Muscle of back (tissue), 11 donors: Measurements from ENCODE around the gene ARHGAP15. TPM values are rescaled to one million over a fixed set of nuclear protein-coding genes. Genes with fewer than 3 reads are reported as not detected.

Source experiments
- DNase-seq, 3 donors: peaks; one replicate each; pipeline versions ENCODE4 v3.0.0 to v3.0.0-alpha.2; 2013
- polyA plus RNA-seq, 10 donors: library from polyadenylated mRNA; unstranded; fragments of 120-200 nt; gene quantifications; one replicate each; pipeline ENCODE4 v1.2.1, GENCODE V29; 2013; ENCODE audit not compliant: insufficient read length in 10 of 10

The ARHGAP15 gene
- polyA plus RNA-seq, 10 donors, result 6.3 to 14.6 (median 10.2) TPM

DNA sequence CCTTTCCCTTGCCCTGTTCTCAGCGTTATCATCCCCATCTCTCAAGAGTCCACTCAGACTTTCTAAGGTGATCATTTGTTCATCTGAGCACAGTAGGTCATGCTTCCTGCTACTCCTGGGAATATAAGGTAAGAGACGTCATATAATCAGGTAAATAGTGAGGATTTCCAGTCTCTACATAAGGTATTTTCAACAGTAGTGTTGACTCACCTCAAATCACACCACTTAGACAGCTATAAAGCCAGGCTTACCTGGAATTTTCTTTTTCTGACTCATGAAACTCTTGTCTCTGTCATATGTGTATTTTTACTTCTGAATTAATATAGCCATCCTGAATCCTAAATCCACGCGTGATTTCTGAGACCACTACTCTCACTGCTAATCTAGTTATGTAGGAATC is 443.2 kb downstream of the ARHGAP15 start:
- no peak for DNase-seq

DNA sequence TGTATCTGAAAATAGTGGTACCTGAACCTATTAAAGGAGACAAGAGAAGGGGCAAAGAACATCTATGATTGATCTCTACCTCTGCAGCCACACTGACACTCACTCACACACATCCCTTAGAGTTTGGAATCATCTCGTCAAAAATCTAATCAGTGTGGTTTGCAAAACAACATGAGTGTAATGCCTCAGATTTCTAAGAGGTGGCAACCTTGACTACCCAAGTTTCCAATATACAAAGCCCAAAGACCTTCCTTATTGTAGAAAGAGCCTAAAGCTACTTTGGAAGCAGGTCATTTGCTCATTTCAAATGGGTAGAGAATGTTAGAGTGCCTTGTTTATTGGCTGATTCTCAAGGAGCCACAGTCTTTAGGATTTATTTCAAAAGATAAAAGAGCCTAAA is 444.9 kb downstream of the ARHGAP15 start:
- DNase-seq, result no peak

DNA sequence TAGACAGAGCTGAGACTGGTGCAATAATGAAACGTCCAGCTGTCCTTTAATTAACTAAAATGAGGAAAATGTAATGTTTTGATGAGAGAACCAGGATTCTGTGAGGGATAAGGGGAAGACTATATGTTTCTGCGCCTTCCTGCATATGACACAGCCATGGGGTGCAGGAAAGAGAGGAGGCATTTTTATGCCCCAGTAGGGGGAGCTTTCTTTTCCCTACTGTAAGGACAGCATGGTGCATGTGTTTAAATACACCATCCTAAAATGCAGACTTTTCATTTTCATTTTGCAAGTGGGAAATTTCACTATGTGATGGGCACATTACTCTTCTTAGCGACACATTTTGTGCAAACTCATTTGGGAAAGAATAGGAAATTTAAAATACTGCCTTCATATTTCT is 446.1 kb downstream of the ARHGAP15 start:
- no peak for DNase-seq

DNA sequence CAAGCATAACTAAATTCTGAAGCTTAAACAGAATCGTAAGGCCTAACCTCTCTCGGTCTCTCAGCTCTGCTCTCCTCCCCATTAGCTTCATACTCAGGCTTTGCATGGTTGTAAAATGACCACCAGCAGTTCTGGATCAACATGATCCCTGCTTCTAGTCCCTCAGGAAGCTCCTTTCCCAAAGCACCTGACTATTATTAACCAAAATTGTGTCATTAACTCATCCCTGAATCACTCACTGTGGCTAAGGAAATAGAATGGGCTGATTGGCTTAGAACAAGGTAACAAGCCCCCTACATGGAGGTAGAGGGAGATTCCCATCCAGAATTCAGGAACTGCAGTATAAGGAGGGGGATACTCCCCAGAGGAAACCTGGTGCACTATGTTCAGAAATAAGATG is 448.3 kb downstream of the ARHGAP15 start:
- no peak for DNase-seq

DNA sequence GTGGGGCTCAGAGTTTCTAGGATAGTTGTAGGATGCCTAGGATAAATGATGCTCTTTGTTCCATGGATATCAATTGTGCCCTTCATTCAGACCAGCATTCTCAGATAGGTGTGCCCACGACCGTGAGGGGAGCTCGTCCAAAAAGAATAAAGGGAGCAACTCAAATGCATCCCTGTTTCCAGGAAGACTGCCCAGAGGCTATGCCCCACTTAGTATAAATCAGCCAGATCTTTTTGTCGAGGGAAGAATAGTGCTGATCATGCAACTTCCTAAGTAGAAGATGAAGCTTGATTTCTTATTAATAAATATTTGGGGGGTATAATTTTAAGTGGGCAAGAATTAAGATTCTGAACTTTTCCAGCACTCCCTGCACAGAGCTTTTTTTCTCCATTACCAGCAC is 450.2 kb downstream of the ARHGAP15 start:
- DNase-seq, result no peak

DNA sequence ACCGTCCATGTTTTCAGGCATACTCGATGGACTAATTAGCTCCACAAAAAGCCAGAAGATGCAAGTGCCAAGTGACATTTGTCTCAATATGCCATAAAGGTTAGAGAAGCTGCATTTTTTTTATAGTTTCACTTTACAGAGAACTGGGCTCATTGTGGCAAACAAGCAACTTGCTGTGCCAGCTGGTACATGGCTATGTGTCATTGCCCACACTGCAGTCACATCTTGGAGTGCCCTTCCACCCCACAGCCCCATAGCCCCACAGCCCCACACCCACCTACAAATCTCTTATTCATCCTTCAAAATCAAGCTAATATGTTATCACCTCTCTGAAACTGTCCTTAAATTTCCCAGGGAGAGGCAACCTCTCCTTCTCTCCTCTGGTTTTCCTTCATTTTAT is 451.9 kb downstream of the ARHGAP15 start:
- no peak for DNase-seq

DNA sequence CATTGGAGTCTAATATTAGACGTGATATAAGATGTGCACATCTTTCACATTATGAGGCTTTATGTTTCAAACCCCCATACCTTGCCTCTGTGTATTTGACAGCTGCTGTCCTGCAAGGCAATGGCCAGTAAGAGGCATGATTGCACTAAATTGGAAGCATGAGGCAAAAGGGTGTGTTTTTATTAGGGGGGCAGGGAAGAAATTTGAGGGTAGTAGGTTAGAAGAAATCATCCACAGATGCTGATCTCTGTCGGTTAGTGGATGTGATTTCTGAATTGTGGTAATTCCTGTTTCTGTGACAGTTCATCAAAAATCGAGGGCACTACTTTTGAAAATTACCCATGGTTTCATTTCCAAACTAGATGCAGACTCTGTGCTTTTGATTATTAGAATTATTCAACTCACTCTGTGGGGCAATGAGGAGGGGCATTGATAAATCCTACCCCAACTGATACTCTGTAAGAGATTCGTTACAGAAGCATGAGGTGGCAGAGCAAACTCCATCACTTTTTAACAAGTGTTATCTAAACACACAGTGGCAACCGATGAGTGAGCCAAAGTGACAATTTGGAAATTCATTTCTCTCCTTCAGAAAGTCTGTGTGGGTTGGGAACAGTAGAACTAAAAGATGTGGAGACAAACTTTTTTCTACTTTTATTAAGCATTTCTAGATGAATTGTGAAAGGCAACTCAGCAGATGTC is 453.0 kb downstream of the ARHGAP15 start:
- peak in 1 of 3 donors; percentile 32 for DNase-seq

DNA sequence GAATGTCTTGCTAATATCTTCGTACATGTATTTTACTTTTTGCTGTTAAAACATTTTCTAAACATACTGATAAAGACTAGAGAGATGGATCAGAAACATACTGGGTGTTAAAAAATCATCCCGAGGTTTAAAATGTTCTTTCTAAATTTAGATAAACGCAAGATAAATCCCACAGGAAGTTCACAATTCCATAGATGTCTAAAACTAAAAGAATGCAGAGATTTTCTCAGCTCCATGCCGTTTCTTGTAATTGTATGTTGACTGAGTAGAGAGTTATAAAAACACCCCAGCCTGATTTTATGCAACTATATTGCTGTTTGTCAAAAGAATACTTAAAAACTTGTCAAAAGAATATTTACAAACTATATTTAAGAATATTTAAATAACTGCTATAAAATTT is 455.7 kb downstream of the ARHGAP15 start:
- DNase-seq, result no peak

DNA sequence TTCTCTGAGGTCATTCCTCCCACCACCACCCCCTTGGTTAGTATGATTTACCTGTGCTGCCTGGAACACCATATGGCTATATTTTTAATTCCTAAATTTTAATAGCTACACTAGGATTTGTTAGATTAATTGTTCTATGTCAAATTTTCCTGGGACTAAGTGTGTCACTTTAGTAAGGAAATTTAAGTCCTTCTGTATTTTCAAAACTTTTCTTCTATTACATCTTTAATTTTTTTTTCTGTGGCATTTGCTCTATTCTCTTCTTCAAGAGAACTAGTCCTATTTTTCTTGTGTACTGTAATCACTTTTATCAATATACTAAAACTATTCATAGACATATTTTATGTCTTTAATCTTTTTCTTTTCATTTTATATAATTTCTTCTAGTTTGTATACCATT is 456.9 kb downstream of the ARHGAP15 start:
- DNase-seq, result no peak

DNA sequence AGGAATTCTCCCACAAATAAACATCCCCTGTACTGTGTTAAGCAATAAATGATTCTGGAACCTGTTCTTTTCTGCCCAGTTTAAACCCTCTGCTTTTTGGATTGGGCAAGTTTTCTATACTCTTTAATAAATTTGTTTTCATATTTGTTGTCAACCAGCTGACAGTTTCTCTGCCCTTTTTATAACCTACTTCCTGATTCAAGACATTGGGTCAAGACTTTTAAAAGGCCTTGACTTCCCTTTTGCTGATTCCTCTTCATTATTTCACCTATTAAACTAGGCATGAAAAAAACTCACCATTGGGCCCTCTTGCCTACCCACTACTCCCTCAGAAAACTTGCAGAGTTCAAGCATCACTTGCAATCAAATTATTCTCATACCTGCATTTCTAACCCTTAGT is 459.5 kb downstream of the ARHGAP15 start:
- DNase-seq, result no peak

DNA sequence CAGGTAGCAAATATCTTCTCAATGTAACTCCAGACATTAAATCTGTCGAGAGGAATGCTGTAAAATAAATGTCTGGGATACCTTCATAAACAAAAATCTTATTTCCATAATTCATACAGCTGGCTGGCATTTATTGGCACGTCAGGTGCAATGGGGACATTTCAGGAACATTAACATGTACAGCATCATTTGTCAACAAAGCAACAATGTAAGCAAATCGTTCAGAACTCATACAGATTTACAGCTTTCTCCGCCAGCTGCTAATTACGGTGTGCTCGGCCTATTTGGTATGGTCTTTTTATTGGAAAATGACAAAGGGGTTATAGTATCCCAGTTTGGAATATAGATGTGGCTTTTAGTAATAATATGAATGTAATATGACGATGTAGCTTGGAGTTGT is 464.9 kb downstream of the ARHGAP15 start:
- DNase-seq, result no peak

DNA sequence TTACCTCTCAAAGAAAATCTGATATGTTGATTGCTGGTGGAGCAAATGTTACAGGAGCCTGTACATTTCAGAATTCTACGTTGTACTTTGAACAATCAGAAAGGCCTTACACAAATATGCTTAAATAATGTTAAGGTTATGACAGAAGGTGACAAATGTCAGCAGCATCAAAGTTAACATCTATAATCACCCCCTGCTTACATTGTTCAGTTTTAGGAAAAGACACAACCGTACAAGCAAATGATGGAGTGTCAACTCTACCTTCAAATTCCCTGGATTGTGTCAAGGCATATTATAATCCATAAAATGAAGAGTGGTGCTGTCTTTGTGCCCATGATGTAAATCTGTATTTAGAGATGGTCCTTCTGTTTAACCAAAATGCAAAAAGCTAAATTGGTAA is 465.5 kb downstream of the ARHGAP15 start:
- DNase-seq, result no peak

DNA sequence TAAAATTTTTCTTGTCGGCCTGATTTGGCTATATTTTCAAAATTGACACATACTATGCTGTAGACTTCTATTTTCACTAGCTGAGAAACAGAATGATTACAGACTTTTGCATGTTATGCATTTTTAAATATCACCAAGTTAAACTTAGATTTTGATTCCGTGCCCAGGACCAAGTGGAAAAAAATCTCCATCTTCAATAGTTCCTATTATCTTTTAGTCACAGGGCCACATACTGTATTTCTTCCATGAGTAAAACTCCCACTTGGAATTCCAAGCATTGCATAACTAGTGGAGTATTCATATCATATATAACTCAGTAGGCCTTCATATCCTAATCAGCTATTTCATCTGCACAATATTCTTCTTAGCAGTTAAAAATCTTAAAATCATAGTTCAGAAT is 470.9 kb downstream of the ARHGAP15 start:
- DNase-seq, result peak in 1 of 3 donors; percentile 12

DNA sequence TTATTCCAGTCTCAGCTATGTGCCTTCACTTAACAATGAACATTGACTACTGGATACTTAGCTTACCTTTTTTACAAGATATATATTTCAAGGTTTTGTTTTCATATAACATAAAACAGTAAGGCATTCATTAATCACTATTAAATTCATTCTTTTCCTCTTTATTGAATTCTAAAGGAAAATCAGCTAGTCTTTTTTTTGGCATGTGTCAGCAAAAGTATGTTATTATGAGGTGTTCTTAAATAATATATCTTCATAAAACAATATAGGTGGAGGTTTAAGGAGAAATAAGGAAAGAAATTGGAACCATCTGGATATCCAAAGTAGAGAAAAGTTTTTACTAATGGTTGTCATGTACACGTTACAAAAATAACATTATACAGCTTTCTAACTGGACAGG is 472.6 kb downstream of the ARHGAP15 start:
- DNase-seq, result no peak

DNA sequence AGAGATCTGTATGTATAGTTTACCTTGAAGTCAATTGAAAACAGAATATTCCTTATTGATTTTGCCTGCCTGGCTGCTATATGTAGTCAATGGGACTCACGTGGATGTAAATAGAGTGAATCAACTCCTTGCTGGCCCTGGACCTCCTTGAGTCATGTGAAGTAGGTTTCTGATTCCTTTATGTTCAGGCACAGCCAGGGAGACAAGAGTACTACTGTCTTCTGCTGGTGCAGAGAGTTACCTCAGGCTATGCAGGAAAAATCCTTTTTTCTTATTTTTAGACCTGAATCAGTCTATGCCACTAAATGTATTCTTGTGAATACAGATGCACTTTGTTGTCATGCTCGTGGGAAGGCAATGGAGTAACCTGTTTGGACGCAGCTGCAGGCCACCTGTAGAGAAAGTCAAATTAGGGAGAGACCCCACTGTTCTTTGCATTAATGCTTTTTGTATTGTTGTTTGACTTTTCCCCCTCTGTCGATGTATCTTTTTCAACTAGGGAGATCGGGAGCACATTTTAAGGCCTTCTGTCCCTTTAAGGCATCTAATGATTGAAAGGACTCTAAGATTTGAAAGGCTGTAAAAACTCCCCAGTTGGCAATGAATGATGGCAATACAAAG is 473.9 kb downstream of the ARHGAP15 start:
- DNase-seq, result no peak

DNA sequence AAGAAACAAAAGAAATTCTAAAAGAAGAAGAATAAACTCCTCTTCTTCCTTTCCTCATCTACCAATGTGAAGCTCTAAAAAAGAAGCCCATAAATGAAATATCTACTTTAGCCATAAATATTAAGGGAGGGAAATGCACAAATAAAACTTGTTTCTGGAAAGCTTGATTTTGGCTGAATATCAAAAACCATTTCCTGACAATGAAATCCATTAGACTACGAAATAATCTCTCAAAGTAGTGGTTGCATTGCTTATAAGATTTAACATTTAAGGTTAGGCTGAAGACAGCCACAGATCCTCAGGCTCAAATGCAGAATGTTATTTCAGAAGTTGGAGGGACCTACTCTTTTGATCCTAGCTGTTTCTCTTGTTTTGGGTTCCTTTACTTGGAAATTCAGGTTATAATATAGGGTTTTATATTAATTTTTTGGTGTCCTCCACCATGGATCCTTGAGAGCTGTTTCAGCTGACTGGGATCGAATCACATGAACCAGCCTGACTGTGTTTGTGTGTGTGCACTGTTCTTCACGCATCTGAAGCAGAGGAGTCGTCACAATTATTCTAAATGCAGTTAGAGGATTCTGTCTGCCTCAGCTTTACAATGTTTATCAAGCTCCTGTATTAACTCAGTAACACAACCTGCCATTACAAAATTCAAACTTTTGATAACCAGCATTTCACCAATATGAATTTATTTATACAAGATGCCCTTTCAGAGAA is 474.8 kb downstream of the ARHGAP15 start:
- peak in 1 of 3 donors; percentile 18 for DNase-seq

DNA sequence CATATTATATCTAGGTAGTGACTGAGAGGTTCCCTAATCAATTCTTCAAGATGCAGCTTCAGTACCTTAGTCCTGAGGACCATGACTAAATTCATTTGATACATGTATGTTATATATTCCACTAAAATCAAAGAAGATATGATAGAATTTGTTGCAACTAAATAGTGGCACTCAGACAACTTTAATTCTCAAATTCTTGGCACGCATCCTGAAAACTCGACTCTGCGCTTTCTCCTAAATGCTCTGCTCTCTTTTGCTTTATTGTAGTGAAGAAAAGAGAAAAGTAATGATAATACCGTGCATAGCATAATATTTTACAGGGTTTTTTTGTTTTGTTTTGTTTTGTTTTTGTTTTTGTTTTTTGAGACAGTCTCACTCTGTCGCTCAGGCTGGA is 475.3 kb downstream of the ARHGAP15 start:
- peak in 2 of 3 donors; percentile 26 to 55 for DNase-seq

DNA sequence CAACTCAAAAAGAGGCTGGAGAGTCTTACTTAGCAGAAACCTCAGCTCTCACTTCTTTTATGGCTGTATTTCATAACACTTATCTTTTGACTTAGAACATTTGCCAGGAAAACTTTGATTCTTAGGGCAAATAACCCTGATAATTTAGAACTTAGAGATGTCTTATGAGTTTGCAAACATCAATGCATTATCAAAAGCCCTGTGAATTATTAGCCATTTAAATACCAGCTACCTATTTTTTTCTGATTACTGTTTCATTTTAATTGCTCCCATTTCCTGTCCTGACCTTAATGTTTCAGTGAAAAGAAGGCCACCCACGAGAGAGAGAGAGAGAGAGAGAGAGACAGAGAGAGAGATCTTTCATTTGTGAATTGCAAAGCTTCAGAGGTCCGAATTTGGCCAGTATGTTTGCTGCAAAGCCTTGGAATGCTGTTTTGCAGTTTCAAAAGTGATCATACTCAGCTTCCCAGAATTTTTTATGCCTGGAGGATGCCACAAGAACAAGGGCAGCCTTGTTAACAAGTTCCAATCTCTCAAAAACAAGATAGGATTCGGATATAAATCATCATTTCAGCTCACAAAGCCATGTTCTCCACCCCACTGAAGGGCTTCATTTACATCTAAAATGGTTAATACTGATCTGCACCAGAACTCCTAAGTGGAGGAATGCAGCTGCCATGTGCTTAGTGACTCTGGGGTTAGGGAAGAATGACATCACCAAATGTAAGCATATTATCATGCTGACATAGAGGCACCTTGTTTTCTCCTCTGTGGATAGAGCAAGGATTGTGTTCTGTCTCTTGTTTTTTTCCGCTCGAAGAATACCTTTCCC is 478.2 kb downstream of the ARHGAP15 start:
- DNase-seq, result peak in 1 of 3 donors; percentile 52

DNA sequence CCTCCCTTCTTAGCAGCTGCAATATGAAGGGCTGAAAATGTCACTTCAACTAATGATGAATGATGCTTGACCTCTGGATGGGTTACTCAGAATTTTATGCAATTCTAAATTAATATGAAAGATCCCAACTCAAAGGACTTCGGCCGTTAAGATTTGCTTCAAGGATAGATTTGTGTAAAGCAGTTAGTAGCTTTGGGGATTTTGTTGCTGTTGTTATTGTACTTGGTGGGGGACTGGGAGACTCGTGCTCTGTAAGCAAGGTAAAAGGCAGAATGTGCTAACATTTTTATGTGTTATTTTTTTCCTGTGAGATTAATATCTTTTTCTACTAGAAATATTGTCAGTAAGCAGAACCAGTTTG is 478.8 kb downstream of the ARHGAP15 start:
- DNase-seq, result no peak

DNA sequence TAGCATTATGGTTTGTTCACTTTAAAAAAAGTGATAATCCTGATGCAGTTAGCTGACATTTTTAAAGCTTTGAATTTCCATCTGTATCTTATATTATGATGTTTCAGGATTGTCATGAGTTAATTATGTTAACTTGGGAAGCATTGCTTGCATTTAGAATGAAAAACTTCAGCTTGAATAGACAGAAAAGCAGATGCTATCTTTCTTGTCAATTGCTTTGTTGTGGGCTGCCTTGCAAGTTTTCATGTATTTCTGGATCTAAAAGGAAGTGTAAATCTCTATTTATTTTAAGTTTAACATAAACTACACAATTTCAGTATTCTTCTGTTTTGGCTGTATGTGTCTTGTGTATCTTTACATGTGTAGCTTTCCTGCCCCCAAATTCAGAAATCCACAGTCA is 479.5 kb downstream of the ARHGAP15 start:
- no peak for DNase-seq

DNA sequence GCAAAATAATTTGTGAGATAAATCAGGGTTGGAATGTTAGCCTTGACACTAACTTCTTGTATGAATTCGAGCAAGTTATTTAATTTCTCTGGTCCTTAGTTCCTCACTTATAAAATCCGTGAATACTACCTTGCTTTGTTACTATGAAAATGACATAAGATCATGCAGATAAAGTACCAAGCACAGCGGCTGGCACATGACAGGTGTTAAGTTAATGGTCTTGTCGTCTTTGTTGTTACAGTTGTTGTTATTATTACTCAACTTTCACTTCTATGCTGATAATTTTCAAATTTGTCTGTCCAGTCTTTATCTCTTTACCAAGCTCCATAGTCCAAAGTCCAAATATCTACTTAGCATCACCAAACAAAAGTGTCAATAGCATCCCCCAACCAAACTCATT is 482.1 kb downstream of the ARHGAP15 start:
- DNase-seq, result no peak

DNA sequence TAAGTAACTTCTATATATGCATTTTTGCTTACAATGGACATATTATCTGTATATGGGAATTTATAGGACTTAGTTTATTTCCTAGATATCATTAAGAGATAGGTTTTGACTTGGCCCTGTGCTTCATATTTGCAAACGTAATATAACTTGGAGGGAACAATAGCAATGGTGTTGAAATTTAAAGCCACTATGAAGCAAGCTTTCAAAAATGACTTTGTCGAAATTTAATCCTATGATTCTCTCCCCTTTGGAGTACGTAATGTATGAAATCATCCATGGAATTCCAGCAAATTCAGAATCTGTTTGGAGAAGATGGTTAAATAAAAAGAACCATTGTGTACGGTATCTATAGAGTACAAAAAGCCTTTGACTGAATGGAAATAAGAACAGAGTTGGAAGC is 486.3 kb downstream of the ARHGAP15 start:
- DNase-seq, result peak in 2 of 3 donors; percentile 23 to 62
